CD1c-positive myeloid dendritic cell (primary cell): ENCODE measurements around the gene WIF1.

Source experiments
- DNase-seq: peaks from one replicate; pipeline ENCODE4 v3.0.0-alpha.2; 2016; ENCODE audit errors: extremely low spot score

WIF1 gene

DNA sequence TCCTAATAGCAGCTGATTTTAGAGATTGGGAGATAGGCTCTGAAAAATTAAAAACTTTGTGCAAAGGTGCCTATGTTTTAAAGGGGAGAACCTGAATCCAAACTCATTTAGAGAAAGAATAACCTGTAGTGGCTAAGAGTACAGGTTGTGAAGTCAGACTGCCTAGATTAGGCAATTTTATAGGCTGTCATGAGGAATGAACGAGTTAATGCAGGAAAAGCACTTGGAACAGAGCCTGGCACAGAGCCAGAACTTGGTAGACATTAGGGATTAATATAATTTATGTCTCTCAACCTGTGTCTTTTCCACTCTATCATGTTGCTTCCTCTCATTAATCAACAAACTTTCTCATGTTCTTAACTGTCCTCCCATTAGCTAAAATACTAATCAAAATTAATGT lies 98.1 kb downstream of the WIF1 start:
- DNase-seq, result no peak

DNA sequence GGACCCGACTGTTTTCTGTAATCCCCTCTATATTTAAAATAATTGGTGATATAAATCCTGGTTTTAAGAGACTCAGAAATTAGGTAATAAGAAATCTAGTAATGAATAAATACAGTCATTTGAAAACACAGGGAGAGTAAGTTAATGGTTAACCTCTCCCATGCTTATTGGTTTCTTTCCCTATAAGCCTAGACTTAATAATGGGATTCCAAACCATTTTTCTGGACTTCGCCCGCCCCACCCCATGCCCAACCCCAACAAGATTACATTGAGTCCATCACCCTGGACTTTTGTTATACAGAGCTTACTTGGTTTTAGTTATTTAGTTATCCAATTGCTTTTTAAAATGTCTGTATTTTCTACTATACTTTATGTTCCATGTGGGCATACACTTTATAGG lies 98.7 kb downstream of the WIF1 start:
- DNase-seq, result no peak

DNA sequence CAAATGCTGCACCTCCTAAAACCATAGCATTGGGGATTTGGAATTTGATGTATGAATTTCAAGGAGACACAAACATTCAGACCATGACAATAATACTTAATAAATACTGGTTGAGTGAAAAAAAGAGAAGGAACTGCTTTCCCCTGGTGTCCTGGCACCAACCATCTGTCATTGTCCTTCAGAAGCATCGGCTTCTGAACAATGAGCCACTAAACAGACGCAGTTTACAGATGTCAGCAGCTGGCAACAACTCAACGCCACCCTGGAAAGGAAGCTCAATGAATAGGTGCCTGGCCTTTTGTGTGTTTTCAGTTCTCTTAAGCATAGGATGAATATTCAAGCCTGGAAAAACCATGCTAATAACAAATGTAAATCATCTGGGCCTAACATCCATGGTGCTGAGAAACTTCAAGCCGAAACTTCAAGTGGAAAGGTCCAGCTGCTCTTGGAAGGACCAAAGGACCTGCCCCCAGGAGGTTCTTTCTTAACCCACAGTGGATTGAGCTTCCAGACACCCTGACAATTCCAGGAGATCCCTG lies 101.3 kb downstream of the WIF1 start:
- DNase-seq, result no peak

DNA sequence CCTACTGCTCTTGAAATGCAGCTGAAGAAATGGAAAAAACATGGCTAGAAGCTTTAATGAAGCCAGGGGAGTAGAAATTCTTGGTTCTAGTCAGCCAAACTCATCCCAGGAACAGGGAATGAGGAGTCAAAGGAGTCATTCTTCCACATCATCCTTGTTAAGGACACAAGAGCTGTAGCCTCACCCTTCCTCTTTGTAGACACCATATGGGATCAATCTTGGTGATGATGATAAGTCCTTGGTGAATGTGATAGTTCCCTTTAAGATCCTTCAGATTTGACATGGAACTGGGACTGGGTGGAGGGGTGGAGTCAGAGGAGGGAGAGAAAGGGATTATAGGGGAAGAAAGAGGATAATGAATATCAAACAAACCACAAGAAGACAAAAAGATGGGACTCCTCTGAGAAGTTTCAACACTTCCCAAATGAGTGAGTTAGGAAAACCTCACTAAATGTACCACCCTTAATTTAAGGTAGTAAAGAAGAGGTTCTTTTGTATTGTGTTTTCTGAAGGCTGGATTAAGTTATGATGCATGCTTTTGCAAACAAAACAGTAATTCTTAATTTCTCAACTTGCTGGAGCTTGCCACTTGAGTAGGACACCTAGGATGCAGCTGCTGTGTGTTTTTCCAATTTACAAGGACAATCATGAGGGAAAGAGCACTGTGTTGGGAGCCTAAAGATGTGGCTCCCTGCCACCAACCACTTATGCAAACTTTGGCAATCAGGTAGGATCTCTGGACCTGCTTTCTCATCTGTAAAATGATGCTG lies 104.0 kb downstream of the WIF1 start:
- DNase-seq, result no peak

DNA sequence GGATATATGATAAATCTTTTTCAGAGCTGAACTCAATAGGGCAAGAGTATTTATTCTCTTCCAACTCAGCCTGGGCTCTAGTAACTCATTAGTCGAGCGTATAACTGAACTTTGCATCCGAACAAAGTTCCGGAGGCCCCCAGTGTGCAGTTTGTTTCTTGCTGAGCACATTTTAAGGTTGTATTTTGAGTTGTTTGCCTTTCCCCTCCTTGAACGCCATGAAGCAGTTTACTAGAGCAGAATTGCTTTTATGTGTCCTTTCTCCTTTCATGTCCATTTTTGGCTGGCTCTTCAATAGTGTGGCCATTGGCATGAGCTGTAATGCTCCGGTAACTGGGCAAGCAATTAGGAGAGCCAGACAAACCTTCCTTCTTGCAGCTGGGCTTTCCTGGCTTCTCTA lies 105.3 kb downstream of the WIF1 start:
- no peak for DNase-seq

DNA sequence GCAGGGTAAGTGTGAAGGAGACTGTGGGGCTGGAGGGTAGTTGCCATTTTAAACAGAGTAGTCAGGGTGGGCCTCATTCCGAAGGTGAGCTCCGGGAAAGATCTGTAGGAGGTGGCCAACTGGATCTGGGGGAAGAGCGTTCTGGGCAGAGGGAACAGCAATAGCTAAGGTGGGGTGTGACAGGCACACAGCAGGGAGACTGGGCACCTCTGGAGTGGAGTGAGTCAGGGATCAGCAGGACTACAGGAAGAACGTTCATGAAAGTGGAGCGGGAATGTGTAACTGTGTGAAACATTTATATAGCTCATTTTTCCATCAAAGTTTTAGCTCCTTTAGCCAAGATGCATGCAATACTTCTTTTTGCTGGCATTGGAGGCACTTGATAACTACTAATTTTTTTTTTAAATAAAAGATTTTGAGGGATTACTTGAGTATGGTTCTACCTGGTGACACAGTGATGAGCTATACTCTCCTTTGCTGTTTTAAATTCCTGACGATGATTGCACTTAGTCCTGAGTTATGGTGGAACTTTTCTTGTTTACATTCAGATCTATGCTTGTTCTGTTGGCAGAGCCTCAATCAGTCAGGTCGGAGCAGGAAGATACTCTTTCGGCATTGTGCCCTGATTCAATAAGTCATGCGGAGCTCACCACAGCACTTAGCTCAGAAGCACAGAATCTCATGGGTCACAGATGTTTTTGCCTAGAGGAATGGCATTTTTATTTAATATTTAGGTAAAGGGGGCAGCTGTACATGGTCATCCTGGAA lies 106.4 kb downstream of the WIF1 start:
- DNase-seq, result no peak

DNA sequence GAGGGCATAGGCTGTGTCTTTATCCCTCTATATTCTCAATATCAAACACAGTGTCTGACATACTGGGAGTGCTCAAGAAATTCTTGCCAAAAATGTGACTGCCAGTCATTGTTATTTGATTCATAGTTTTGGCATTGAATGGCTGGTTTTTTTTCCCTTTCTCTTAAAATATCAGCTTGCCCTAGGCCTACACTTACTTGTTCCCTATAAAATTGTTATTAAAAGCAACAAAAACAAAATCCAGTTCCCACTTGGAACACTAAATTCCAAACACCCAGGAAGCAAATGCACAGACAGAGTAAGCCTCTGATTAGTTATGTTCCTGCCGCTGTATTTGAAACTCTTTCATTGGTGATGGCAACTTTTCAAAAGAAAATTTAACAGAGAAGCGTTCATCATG lies 110.7 kb downstream of the WIF1 start:
- DNase-seq, result no peak

DNA sequence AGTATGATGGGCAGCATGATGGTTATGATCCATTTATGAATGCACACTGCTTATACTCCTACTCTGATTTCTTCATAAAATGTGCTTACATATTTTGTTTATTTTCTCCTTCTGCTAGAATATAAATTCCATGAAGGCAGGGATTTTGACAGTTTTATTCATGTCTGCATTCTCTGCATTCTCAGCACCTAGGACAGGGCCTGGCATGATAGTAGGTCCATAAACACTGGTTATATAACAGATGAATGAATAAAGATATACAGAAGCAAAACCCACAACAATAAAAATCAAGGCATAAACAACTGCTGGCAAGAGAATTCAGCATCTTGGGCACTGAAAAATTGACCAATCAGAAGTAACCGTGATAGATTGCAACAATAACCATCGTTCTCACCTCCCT lies 115.4 kb downstream of the WIF1 start:
- DNase-seq, result no peak

DNA sequence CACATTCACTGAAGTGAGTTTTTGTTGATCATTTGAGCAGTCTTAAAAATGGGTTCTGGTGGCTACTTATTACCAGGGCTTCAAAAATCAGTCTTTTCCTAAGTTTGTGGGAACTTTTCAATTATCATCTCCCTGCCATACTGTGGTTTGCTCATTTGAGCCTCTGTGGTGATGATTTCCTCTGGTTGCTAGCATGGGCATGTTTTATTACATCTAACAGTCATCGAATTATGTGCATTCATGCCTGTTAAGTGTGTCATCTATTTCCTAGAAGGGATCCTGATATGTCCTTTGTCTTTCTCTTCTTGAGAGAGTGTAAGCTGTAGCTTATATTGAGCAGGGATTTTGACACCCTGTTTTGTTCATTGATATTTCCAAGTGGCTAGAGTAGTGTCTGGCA lies 116.8 kb downstream of the WIF1 start:
- DNase-seq, result no peak
